CD14-positive monocyte (primary cell): ENCODE results near the gene PRKN. TPM values are rescaled to one million over a fixed set of nuclear protein-coding genes. Genes with fewer than 3 reads are reported as not detected.

ENCODE experiments used
- DNase-seq, 3 donors: peaks; one replicate each; pipeline ENCODE4 v3.0.0-alpha.2; 2011 to 2022
- H2AFZ ChIP-seq: 2 replicates; pipeline ENCODE4 v1.6.0; 2012; ENCODE audit warnings: mild to moderate bottlenecking, low read depth, low read length, inconsistent platforms; ENCODE audit not compliant: insufficient read depth, poor library complexity, severe bottlenecking
- H3K27ac ChIP-seq, 2 donors: 1 replicate in 1 of 2; 2 replicates in 1 of 2; pipeline ENCODE4 v1.5.1; 2012 to 2013; ENCODE audit warnings: low read length in 2 of 2, control low read depth in 1 of 2, inconsistent platforms in 1 of 2, low read depth in 1 of 2, mild to moderate bottlenecking in 1 of 2
- H3K27me3 ChIP-seq, 2 donors: one replicate each; pipeline versions ENCODE4 v1.6.0 to v1.6.1; 2011 to 2013; ENCODE audit warnings: low read length in 2 of 2; ENCODE audit not compliant: control insufficient read depth in 2 of 2, insufficient read depth in 2 of 2
- H3K36me3 ChIP-seq, 2 donors: replicated peaks in 1 of 2; 1 replicate in 1 of 2; 2 replicates in 1 of 2; pipeline versions ENCODE4 v1.5.1 to v1.6.1; 2012 to 2013; ENCODE audit warnings: low read length in 2 of 2, control low read depth in 1 of 2, inconsistent platforms in 1 of 2, mild to moderate bottlenecking in 1 of 2; ENCODE audit not compliant: insufficient read depth in 2 of 2, control insufficient read depth in 1 of 2
- H3K4me1 ChIP-seq, 2 donors: 1 replicate in 1 of 2; 2 replicates in 1 of 2; pipeline versions ENCODE4 v1.5.1 to v1.6.1; 2012 to 2013; ENCODE audit warnings: low read length in 2 of 2, control low read depth in 1 of 2, inconsistent platforms in 1 of 2, mild to moderate bottlenecking in 1 of 2, moderate library complexity in 1 of 2; ENCODE audit not compliant: insufficient read depth in 2 of 2, control insufficient read depth in 1 of 2
- H3K4me2 ChIP-seq: replicated peaks from 2 replicates; pipeline ENCODE3; 2012; ENCODE audit warnings: low read length, moderate library complexity, mild to moderate bottlenecking; ENCODE audit not compliant: poor library complexity, severe bottlenecking; ENCODE audit errors: extremely low read depth
- H3K4me3 ChIP-seq, 3 experiments: fragments of 200-600 bp in 1 of 3; sonication (generic) in 1 of 3; replicated peaks in 1 of 3; 1 replicate in 2 of 3; 2 replicates in 1 of 3; pipeline ENCODE4 v1.5.1; 2011 to 2013; ENCODE audit warnings: low read length in 3 of 3, mild to moderate bottlenecking in 3 of 3, control low read depth in 2 of 3, low read depth in 2 of 3, inconsistent platforms in 1 of 3, moderate library complexity in 1 of 3
- H3K79me2 ChIP-seq: 2 replicates; pipeline ENCODE4 v1.6.0; 2012; ENCODE audit warnings: mild to moderate bottlenecking, control low read depth, inconsistent platforms, low read length, moderate library complexity; ENCODE audit not compliant: insufficient read depth
- H3K9ac ChIP-seq: 2 replicates; pipeline ENCODE4 v1.6.0; 2017; ENCODE audit warnings: low read length, mild to moderate bottlenecking; ENCODE audit not compliant: insufficient read depth, poor library complexity, severe bottlenecking
- H3K9me3 ChIP-seq, 2 donors: replicated peaks in 1 of 2; 1 replicate in 1 of 2; 2 replicates in 1 of 2; pipeline versions ENCODE4 v1.5.1 to v1.6.1; 2012 to 2013; ENCODE audit warnings: low read length in 2 of 2, control low read depth in 1 of 2; ENCODE audit not compliant: control insufficient read depth in 1 of 2, insufficient read depth in 1 of 2
- H4K20me1 ChIP-seq: 2 replicates; pipeline ENCODE4 v1.6.0; 2012; ENCODE audit warnings: mild to moderate bottlenecking, low read length, control low read depth, moderate library complexity; ENCODE audit not compliant: insufficient read depth
- H3K27ac Mint-ChIP-seq, 7 donors: one replicate each; pipeline ENCODE4 v1.8.0; 2020; ENCODE audit warnings: mild to moderate bottlenecking in 7 of 7, mixed read lengths in 7 of 7, moderate library complexity in 6 of 7, inconsistent platforms in 2 of 7
- H3K27me3 Mint-ChIP-seq, 3 donors: one replicate each; pipeline ENCODE4 v1.8.0; 2021 to 2022; ENCODE audit warnings: low read depth in 3 of 3, mild to moderate bottlenecking in 3 of 3, mixed read lengths in 3 of 3, moderate library complexity in 3 of 3, inconsistent platforms in 1 of 3
- H3K36me3 Mint-ChIP-seq, 2 donors: one replicate each; pipeline ENCODE4 v1.8.0; 2020; ENCODE audit warnings: mixed read lengths in 2 of 2, inconsistent platforms in 1 of 2, mild to moderate bottlenecking in 1 of 2
- H3K4me1 Mint-ChIP-seq: one replicate; pipeline ENCODE4 v1.8.0; 2020; ENCODE audit warnings: mild to moderate bottlenecking, mixed read lengths
- H3K4me3 Mint-ChIP-seq, 2 donors: one replicate each; pipeline ENCODE4 v1.8.0; 2020; ENCODE audit warnings: mild to moderate bottlenecking in 2 of 2, mixed read lengths in 2 of 2, moderate library complexity in 1 of 2
- H3K9me3 Mint-ChIP-seq, 7 donors: one replicate each; pipeline ENCODE4 v1.8.0; 2020 to 2022; ENCODE audit warnings: mixed read lengths in 7 of 7, mild to moderate bottlenecking in 6 of 7, moderate library complexity in 6 of 7, inconsistent platforms in 2 of 7
- CTCF ChIP-seq: fragments of 200-600 bp; IDR thresholded peaks from one replicate; pipeline ENCODE4 v1.8.0; 2022; ENCODE audit warnings: antibody characterized with exemption, mild to moderate bottlenecking
- WGBS: methylation state at CpG from one replicate; pipeline ENCODE4 v1.1.5; 2013; ENCODE audit warnings: missing lambda C conversion rate; ENCODE audit not compliant: insufficient coverage; 5-methylcytosine and 5-hydroxymethylcytosine counted together
- intact Hi-C, 2 donors: fragments of 100-400 bp; cut with micrococcal nuclease; formaldehyde crosslinking; loops; one replicate each; pipeline versions ENCODE4 v1.15.0 to v1.15.1; 2023
- polyA plus RNA-seq, 3 donors: library from polyadenylated mRNA; depleted of rRNA in 1 of 3; unstranded in 2 of 3; stranded (reverse) in 1 of 3; fragments of 300-500 nt in 2 of 3; fragments of >200 nt in 1 of 3; fragmentation: Illumina TruSeq in 2 of 3; gene quantifications; 1 replicate in 2 of 3; 2 replicates in 1 of 3; pipeline ENCODE4 v1.2.3, GENCODE V29; 2012 to 2021

The PRKN gene
- polyA plus RNA-seq, 3 donors, result 0.19 to 0.21 TPM; not detected in 1

GRCh38 chr6:162379757-162380409 lies 347.7 kb downstream of the PRKN start:
- Mint-ChIP-seq H3K27ac (no peak overlapping the region), H3K27me3 (no peaks in the 10 kb centered on the region), H3K4me3 (no peak overlapping the region), H3K4me1 (no peaks in the 10 kb centered on the region), H3K9me3 (peaks cover 3 to 12% (median 5%) of the 10 kb centered on the region in 7 donors), H3K36me3 (no peaks in the 10 kb centered on the region)
- intact Hi-C loops, result no loop called here
- no peak for TF ChIP-seq CTCF
- Histone ChIP-seq H3K4me1 (no peaks in the 10 kb centered on the region), H3K4me2 (no peak overlapping the region), H3K4me3 (no peak overlapping the region), H3K27ac (no peak overlapping the region), H3K9me3 (peaks cover 16 to 20% of the 10 kb centered on the region in 2 donors), H3K9ac (no peak overlapping the region), H2AFZ (no peak overlapping the region), H3K36me3 (no peaks in the 10 kb centered on the region), H3K79me2 (no peaks in the 10 kb centered on the region), H4K20me1 (no peaks in the 10 kb centered on the region), H3K27me3 (no peaks in the 10 kb centered on the region)
- no peak for DNase-seq
- WGBS, result no CpG with 5 or more reads among the region's 5 CpGs

- Mint-ChIP-seq H3K4me1 (no peaks in the 10 kb centered on the region), H3K27me3 (no peaks in the 10 kb centered on the region)
Measured at GRCh38 chr6:162377735-162378134, 349.8 kb downstream of the PRKN start.

More at GRCh38 chr6:162377735-162378134, 349.8 kb downstream of the PRKN start:
- Mint-ChIP-seq H3K4me3 (no peak overlapping the region), H3K9me3 (peaks cover 2 to 12% (median 5%) of the 10 kb centered on the region in 7 donors), H3K36me3 (no peaks in the 10 kb centered on the region), H3K27ac (no peak overlapping the region)
- H3K9ac ChIP-seq, result no peak overlapping the region
- no peaks in the 10 kb centered on the region for H3K4me1 ChIP-seq
- H3K4me3 ChIP-seq, result no peak overlapping the region
- H3K9me3 ChIP-seq, result peaks cover 16 to 20% of the 10 kb centered on the region in 2 donors
- H3K36me3 ChIP-seq, result no peaks in the 10 kb centered on the region
- no peak for TF ChIP-seq CTCF
- no peak overlapping the region for H2AFZ ChIP-seq
- H3K79me2 ChIP-seq, result no peaks in the 10 kb centered on the region
- H4K20me1 ChIP-seq, result no peaks in the 10 kb centered on the region
- DNase-seq, result no peak
- no peak overlapping the region for H3K4me2 ChIP-seq
- H3K27me3 ChIP-seq, result no peaks in the 10 kb centered on the region
- 94% methylated on average over 3 of the region's 7 CpGs for whole genome bisulfite sequencing
- no peak overlapping the region for H3K27ac ChIP-seq
- intact Hi-C loops, result no loop called here
